ENCODE data around the gene BRSK2.
"Not testable (repeated sequence)": the region's sequence is repeated elsewhere in the genome, so short reads cannot be mapped to it uniquely, and the experiment has no call there.

BRSK2 gene

GRCh38 chr11:1502954-1503707, 113.4 kb downstream of the BRSK2 start:
- no peak for DNase-seq
- peaks cover 15% of the 10 kb centered on the region for H3K4me1 Mint-ChIP-seq
- peaks cover 11% of the 10 kb centered on the region for H3K36me3 Mint-ChIP-seq (ENCODE audit: low read depth)
- H3K4me3 Mint-ChIP-seq = no peak overlapping the region
- no peak for ATAC-seq
- H3K27me3 Mint-ChIP-seq = no peaks in the 10 kb centered on the region
- H3K9me3 Mint-ChIP-seq = peaks cover 4% of the 10 kb centered on the region
- no peak overlapping the region for H3K27ac Mint-ChIP-seq

DNA sequence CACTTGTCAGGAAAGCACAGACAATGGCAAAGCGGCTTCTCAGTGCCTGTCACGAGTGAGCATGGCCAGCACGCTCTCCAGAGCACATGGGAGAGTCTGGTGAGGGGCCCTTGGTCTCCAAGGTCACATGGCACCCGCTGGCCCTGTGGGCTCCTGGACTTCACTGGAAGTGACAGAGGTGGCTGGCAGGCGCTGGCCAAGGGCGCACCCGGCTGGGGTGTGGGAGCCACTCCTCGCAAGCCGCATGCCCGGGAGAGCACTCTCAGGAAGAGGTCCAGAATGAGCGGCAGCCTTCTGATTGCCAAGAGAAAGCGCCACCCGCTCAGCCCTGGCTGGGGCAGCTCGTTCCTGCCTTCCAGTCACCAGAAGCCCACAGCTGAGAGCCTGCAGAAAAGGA, 114.0 kb downstream of the BRSK2 start:
- Mint-ChIP-seq H3K27me3 (no peaks in the 10 kb centered on the region), H3K9me3 (peaks cover 4% of the 10 kb centered on the region), H3K4me3 (no peak overlapping the region), H3K36me3 (ENCODE audit: low read depth) (peaks cover 9% of the 10 kb centered on the region), H3K27ac (no peak overlapping the region), H3K4me1 (peaks cover 11% of the 10 kb centered on the region)
- ATAC-seq (no peak), DNase-seq (no peak)

DNA sequence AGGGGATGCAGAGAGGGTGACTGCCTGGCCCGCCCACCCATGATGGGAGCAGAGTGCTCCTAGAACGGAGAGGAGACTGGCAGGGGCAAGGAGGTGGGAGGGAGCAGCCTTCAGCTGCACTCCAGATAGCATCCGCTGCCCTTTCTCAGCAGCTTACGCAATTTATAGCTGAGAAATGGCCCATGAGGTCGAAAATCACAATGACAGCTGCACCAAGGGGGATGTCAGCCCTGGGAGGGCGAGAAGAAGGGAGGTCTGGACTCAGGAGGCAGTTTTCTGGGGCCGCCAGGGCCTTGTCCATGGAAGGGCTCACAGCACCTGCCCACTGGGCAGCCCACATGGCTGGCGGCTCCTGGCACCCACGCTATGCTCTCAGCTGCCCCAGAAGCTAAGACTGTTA, 114.4 kb downstream of the BRSK2 start:
- ATAC-seq = no peak
- Mint-ChIP-seq H3K4me1 (peaks cover 7% of the 10 kb centered on the region), H3K27ac (no peak overlapping the region)

GRCh38 chr11:1504581-1505290, 115.0 kb downstream of the BRSK2 start:
- ATAC-seq (no peak), DNase-seq (no peak)
- Mint-ChIP-seq H3K36me3 (ENCODE audit: low read depth) (peaks cover 3% of the 10 kb centered on the region), H3K27me3 (no peaks in the 10 kb centered on the region), H3K4me1 (peaks cover 11% of the 10 kb centered on the region), H3K27ac (no peak overlapping the region), H3K9me3 (no peaks in the 10 kb centered on the region), H3K4me3 (no peak overlapping the region)

More for the DNA sequence above, 114.4 kb downstream of the BRSK2 start:
- peaks cover under 1% of the 10 kb centered on the region for H3K9me3 Mint-ChIP-seq
- DNase-seq = no peak
- no peak overlapping the region for H3K4me3 Mint-ChIP-seq
- no peaks in the 10 kb centered on the region for H3K27me3 Mint-ChIP-seq
- H3K36me3 Mint-ChIP-seq (ENCODE audit: low read depth) = peaks cover 5% of the 10 kb centered on the region

DNA sequence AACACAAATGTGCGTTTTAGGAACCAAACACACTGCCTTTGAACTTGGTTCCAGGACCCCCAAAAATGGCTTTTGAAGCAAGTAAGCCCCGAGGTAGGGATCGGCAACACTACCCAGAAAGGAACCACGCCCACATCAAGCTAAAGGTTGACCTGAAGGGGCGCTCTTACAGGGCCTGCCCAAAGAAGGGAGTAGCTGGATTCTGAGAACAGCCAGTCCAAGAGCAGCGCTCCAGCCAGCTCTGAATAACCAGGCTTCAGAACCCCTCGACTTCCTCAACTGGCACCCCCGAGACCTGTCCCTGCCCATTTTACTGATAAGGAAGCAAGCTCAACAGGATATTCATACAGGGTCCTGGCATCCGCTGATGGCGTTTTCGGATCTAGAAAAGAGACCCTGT, 115.7 kb downstream of the BRSK2 start:
- no peaks in the 10 kb centered on the region for H3K27me3 Mint-ChIP-seq
- no peaks in the 10 kb centered on the region for H3K36me3 Mint-ChIP-seq (ENCODE audit: low read depth)
- H3K4me3 Mint-ChIP-seq = no peak overlapping the region
- H3K27ac Mint-ChIP-seq = no peak overlapping the region
- peaks cover 12% of the 10 kb centered on the region for H3K4me1 Mint-ChIP-seq
- no peak for ATAC-seq
- no peaks in the 10 kb centered on the region for H3K9me3 Mint-ChIP-seq
- no peak for DNase-seq

GRCh38 chr11:1506981-1507380, 117.2 kb downstream of the BRSK2 start:
- Mint-ChIP-seq H3K36me3 (ENCODE audit: low read depth) (no peaks in the 10 kb centered on the region), H3K27ac (no peak overlapping the region), H3K9me3 (no peaks in the 10 kb centered on the region), H3K4me3 (no peak overlapping the region), H3K4me1 (peaks cover 21% of the 10 kb centered on the region), H3K27me3 (no peaks in the 10 kb centered on the region)
- no peak for DNase-seq
- ATAC-seq = no peak

- H3K9me3 Mint-ChIP-seq = no peaks in the 10 kb centered on the region
- H3K4me3 Mint-ChIP-seq = no peak overlapping the region
- DNase-seq (no peak), ATAC-seq (no peak)
- no peak overlapping the region for H3K27ac Mint-ChIP-seq
- no peaks in the 10 kb centered on the region for H3K27me3 Mint-ChIP-seq
- H3K4me1 Mint-ChIP-seq = peaks cover 24% of the 10 kb centered on the region
- no peaks in the 10 kb centered on the region for H3K36me3 Mint-ChIP-seq (ENCODE audit: low read depth)
Observed at GRCh38 chr11:1507381-1508140, 117.8 kb downstream of the BRSK2 start.

- DNase-seq (no peak), ATAC-seq (no peak)
- Mint-ChIP-seq H3K27ac (no peak overlapping the region), H3K27me3 (no peaks in the 10 kb centered on the region), H3K4me1 (peaks cover 30% of the 10 kb centered on the region), H3K4me3 (no peak overlapping the region), H3K36me3 (ENCODE audit: low read depth) (no peaks in the 10 kb centered on the region), H3K9me3 (no peaks in the 10 kb centered on the region)
Observed at GRCh38 chr11:1508491-1508891, 118.8 kb downstream of the BRSK2 start.

GRCh38 chr11:1508986-1509385, 119.3 kb downstream of the BRSK2 start:
- no peak for ATAC-seq
- no peaks in the 10 kb centered on the region for H3K36me3 Mint-ChIP-seq (ENCODE audit: low read depth)
- no peak for DNase-seq
- H3K4me1 Mint-ChIP-seq = peaks cover 34% of the 10 kb centered on the region
- H3K27me3 Mint-ChIP-seq = no peaks in the 10 kb centered on the region
- H3K9me3 Mint-ChIP-seq = no peaks in the 10 kb centered on the region
- H3K4me3 Mint-ChIP-seq = no peak overlapping the region
- H3K27ac Mint-ChIP-seq = no peak overlapping the region

GRCh38 chr11:1509626-1510255, 120.0 kb downstream of the BRSK2 start:
- no peaks in the 10 kb centered on the region for H3K9me3 Mint-ChIP-seq
- H3K27ac Mint-ChIP-seq = no peak overlapping the region
- H3K4me3 Mint-ChIP-seq = no peak overlapping the region
- DNase-seq = no peak
- ATAC-seq = no peak
- no peaks in the 10 kb centered on the region for H3K36me3 Mint-ChIP-seq (ENCODE audit: low read depth)
- H3K27me3 Mint-ChIP-seq = no peaks in the 10 kb centered on the region
- H3K4me1 Mint-ChIP-seq = peaks cover 41% of the 10 kb centered on the region

DNA sequence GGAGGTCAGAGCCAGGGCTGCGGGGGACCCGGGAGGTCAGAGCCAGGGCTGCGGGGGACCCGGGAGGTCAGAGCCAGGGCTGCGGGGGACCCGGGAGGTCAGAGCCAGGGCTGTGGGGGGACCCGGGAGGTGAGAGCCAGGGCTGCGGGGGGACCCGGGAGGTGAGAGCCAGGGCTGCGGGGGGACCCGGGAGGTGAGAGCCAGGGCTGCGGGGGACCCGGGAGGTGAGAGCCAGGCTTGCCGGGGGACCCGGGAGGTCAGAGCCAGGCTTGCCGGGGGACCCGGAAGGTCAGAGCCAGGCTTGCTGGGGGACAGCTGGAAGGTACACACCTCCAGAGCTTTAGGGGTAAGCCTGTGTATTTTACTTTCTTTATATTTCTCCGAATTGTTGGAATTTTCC, 120.6 kb downstream of the BRSK2 start:
- not testable (repeated sequence) for ATAC-seq; DNase-seq; H3K9me3 Mint-ChIP-seq; H3K27ac Mint-ChIP-seq; H3K36me3 Mint-ChIP-seq (ENCODE audit: low read depth); H3K27me3 Mint-ChIP-seq; H3K4me3 Mint-ChIP-seq
- peaks cover 44% of the 10 kb centered on the region for H3K4me1 Mint-ChIP-seq

- no peaks in the 10 kb centered on the region for H3K27me3 Mint-ChIP-seq
- H3K9me3 Mint-ChIP-seq = no peaks in the 10 kb centered on the region
- H3K36me3 Mint-ChIP-seq (ENCODE audit: low read depth) = no peaks in the 10 kb centered on the region
- no peak for ATAC-seq
- H3K27ac Mint-ChIP-seq = no peak overlapping the region
- no peak overlapping the region for H3K4me3 Mint-ChIP-seq
- peaks cover 48% of the 10 kb centered on the region for H3K4me1 Mint-ChIP-seq
- no peak for DNase-seq
Observed at GRCh38 chr11:1510928-1511327, 121.2 kb downstream of the BRSK2 start.

GRCh38 chr11:1511937-1512496, 122.3 kb downstream of the BRSK2 start:
- no peak overlapping the region for H3K4me3 Mint-ChIP-seq
- H3K27ac Mint-ChIP-seq = no peak overlapping the region
- no peaks in the 10 kb centered on the region for H3K27me3 Mint-ChIP-seq
- no peak for DNase-seq
- ATAC-seq = no peak
- H3K9me3 Mint-ChIP-seq = no peaks in the 10 kb centered on the region
- H3K4me1 Mint-ChIP-seq = peaks cover 53% of the 10 kb centered on the region
- H3K36me3 Mint-ChIP-seq (ENCODE audit: low read depth) = no peaks in the 10 kb centered on the region

Measured in activated naive CD8-positive, alpha-beta T cell treated with anti-CD3 and anti-CD28 coated beads, Interleukin-2, amount 50 U/mL, for 24 hours (primary cell).